WERI-Rb-1 (cell line): Measurements from ENCODE around the gene NCF2.

Experiments used
- DNase-seq: peaks from one replicate; pipeline ENCODE4 v3.0.0-alpha.2; 2020
- H3K27ac ChIP-seq: fragments of 250-450 bp; sonication (Bioruptor Pico); 2 replicates; pipeline ENCODE4 v1.5.1; 2020; ENCODE audit warnings: mild to moderate bottlenecking, moderate library complexity
- H3K27me3 ChIP-seq: fragments of 250-450 bp; sonication (Bioruptor Pico); 2 replicates; pipeline ENCODE4 v1.5.1; 2021; ENCODE audit warnings: mild to moderate bottlenecking, low read depth, moderate library complexity; ENCODE audit not compliant: insufficient read depth, severe bottlenecking
- H3K36me3 ChIP-seq: fragments of 250-450 bp; sonication (Bioruptor Pico); 2 replicates; pipeline ENCODE4 v1.5.1; 2020; ENCODE audit warnings: mild to moderate bottlenecking, moderate library complexity
- H3K4me3 ChIP-seq: 2 replicates; pipeline ENCODE4 v1.5.1; 2011; ENCODE audit warnings: low read depth, mild to moderate bottlenecking, control low read depth, low read length
- H3K9me3 ChIP-seq: fragments of 250-450 bp; sonication (Bioruptor Pico); 2 replicates; pipeline ENCODE4 v1.5.1; 2021; ENCODE audit warnings: mild to moderate bottlenecking, moderate library complexity; ENCODE audit not compliant: severe bottlenecking
- TF ChIP-seq, protein P1 (sequence below): IDR thresholded peaks from 2 replicates; pipeline ENCODE4 v1.5.1; 2011; ENCODE audit warnings: low read depth, mild to moderate bottlenecking, control low read depth, inconsistent platforms, low read length

Gene NCF2

DNA sequence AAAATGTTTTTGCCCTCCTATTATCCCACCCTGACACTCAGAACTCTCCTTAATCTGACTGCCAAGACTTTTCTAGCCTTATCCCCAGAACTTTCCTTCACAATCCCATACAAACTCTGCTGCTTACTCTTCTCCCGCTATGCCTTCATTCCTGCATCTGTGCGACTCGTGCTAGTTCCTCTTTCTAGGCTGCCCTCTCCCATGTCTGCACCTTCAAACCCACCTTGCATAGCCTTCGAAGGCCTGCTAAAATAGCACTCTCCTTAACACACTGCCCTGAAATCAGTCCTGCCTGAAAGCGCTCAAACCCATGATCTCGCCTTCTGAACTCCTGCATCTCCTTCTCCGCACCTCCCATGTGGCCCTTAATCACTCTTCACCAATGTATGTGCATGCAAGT is 2.5 kb upstream of the NCF2 start:
- Histone ChIP-seq H3K27ac (no peak overlapping the region), H3K36me3 (no peaks in the 10 kb centered on the region), H3K27me3 (no peaks in the 10 kb centered on the region), H3K9me3 (no peaks in the 10 kb centered on the region), H3K4me3 (no peak overlapping the region)
- no peak for DNase-seq
- TF ChIP-seq, protein P1, sequence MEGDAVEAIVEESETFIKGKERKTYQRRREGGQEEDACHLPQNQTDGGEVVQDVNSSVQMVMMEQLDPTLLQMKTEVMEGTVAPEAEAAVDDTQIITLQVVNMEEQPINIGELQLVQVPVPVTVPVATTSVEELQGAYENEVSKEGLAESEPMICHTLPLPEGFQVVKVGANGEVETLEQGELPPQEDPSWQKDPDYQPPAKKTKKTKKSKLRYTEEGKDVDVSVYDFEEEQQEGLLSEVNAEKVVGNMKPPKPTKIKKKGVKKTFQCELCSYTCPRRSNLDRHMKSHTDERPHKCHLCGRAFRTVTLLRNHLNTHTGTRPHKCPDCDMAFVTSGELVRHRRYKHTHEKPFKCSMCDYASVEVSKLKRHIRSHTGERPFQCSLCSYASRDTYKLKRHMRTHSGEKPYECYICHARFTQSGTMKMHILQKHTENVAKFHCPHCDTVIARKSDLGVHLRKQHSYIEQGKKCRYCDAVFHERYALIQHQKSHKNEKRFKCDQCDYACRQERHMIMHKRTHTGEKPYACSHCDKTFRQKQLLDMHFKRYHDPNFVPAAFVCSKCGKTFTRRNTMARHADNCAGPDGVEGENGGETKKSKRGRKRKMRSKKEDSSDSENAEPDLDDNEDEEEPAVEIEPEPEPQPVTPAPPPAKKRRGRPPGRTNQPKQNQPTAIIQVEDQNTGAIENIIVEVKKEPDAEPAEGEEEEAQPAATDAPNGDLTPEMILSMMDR: no peak

DNA sequence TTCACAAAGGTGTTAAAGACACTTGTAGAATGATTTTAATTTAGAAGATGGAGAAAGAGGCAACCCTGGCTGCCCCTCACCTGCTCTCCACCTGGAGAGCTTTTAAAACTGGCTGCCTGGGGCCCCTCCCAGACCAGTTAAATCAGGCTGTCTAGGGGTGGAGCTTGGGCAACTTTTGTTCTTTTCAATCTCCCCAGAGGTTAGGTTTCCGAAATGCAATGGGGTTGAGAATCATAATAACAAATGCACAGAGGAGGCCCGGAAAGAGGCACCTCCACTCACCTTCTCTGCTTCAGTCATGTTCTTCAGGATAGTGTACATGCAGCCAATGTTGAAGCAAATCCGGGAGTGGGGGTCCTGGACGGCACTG is 400 bp downstream of the NCF2 start:
- Histone ChIP-seq H3K4me3 (no peak overlapping the region), H3K9me3 (no peaks in the 10 kb centered on the region), H3K27me3 (no peaks in the 10 kb centered on the region), H3K36me3 (no peaks in the 10 kb centered on the region), H3K27ac (no peak overlapping the region)
- DNase-seq: no peak
- TF ChIP-seq, protein P1: no peak

DNA sequence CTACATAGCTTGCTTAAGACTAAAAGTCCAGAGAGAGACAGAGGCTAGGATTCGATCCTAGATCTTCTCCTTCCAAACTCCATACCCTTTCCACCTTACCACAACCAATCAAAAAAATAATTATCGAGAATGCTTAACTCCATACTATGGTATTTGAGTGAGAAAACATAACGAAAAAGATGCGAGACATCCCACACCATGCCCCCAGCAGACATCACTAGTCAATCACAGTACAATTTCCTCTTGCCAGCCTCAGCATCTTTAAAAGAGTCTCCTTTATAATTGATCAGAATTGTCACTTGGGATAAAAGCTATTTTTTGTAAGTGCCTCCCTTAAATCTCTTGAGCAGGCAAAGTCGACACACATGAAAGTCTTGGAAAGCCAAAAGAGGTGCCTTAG is 875 bp downstream of the NCF2 start:
- no peaks in the 10 kb centered on the region for H3K36me3 ChIP-seq
- no peak overlapping the region for H3K4me3 ChIP-seq
- H3K27ac ChIP-seq: no peak overlapping the region
- H3K9me3 ChIP-seq: no peaks in the 10 kb centered on the region
- TF ChIP-seq, protein P1: no peak
- no peak for DNase-seq
- H3K27me3 ChIP-seq: no peaks in the 10 kb centered on the region

DNA sequence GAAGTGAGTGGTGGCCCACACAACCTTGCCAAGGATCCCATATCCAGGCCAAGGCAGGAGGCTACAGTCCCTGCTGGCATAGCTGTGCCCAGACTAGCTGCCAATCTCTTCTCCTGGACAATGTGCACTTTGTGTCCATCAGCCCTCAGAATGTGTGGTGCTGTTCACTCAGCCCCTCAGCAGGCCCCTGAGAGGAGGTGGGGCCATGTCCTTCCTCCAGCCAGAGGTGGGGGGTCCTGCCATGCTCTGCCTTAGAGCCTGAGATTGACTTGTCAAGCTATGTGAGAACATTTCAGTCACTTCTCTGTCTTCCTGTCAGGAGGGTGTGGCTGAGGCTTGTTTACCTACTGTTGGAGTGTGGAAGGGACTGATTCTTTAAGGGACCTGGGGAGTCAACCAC is 1.4 kb downstream of the NCF2 start:
- no peaks in the 10 kb centered on the region for H3K36me3 ChIP-seq
- no peaks in the 10 kb centered on the region for H3K27me3 ChIP-seq
- no peak for DNase-seq
- TF ChIP-seq, protein P1: no peak
- H3K9me3 ChIP-seq: no peaks in the 10 kb centered on the region
- no peak overlapping the region for H3K4me3 ChIP-seq
- H3K27ac ChIP-seq: no peak overlapping the region

DNA sequence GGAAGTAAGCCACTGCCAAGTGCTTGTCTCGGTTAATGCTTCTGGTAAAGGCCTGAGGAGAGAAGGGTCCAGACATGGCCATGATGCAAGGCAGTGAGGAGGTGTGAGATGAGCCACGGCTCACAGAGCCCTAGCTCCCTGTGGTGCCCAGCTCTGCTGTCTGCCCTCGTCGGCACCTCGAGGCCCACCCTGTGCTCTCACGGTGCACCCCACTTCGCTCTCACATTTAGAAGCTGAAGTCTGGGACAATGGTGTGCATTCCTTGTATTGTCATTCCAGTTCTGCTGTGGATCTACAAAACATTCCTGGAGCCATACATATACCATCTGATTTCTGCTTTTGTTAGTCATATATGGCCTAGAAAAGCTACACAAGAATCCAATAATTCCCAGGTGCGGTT is 3.3 kb downstream of the NCF2 start:
- DNase-seq: no peak
- no peak overlapping the region for H3K4me3 ChIP-seq
- H3K27ac ChIP-seq: no peak overlapping the region
- H3K27me3 ChIP-seq: no peaks in the 10 kb centered on the region
- TF ChIP-seq, protein P1: no peak
- H3K36me3 ChIP-seq: no peaks in the 10 kb centered on the region
- H3K9me3 ChIP-seq: no peaks in the 10 kb centered on the region

DNA sequence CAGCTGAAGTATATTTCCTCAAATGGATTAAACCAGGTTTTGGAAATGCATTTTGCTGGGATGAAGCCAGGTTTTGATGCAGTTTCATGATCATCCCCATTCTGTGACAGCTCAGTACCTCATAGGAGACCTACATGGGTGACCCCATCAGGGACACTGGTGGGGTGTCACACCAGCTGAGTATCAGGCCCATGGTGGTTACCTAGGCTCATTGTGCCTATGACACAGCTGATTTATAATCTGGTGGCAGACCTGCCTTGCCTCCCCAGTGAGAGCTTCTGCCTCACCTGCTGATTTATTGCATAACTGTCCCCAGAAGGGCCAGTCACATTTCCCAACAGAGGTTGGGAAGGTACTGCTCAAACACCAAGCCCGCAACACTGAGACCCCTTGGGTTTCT is 3.8 kb downstream of the NCF2 start:
- H3K4me3 ChIP-seq: no peak overlapping the region
- TF ChIP-seq, protein P1: no peak
- no peaks in the 10 kb centered on the region for H3K9me3 ChIP-seq
- H3K36me3 ChIP-seq: no peaks in the 10 kb centered on the region
- DNase-seq: no peak
- no peak overlapping the region for H3K27ac ChIP-seq
- no peaks in the 10 kb centered on the region for H3K27me3 ChIP-seq
